ENCODE data around the gene TGFBR3L.
A peak's percentile ranks its signal among the peaks of the same experiment; 100 is the strongest.
"Not testable (repeated sequence)": the region's sequence is repeated elsewhere in the genome, so short reads cannot be mapped to it uniquely, and the experiment has no call there.

Gene TGFBR3L

GRCh38 chr19:7879836-7880235, 34.8 kb upstream of the TGFBR3L start:
- DNase-seq (ENCODE audit: low spot score): no peak

GRCh38 chr19:7881910-7882309, 32.7 kb upstream of the TGFBR3L start:
- no peak for DNase-seq (ENCODE audit: low spot score)

GRCh38 chr19:7883105-7883504, 31.5 kb upstream of the TGFBR3L start:
- no peak for DNase-seq (ENCODE audit: low spot score)

GRCh38 chr19:7883796-7884570, 30.6 kb upstream of the TGFBR3L start:
- no peak for DNase-seq (ENCODE audit: low spot score)

- no peak for DNase-seq (ENCODE audit: low spot score)
Observed at GRCh38 chr19:7885818-7886217, 28.8 kb upstream of the TGFBR3L start.

GRCh38 chr19:7887408-7888144, 27.1 kb upstream of the TGFBR3L start:
- DNase-seq (ENCODE audit: low spot score): no peak

GRCh38 chr19:7888145-7888825, 26.3 kb upstream of the TGFBR3L start, which contains the start of gene LRRC8E:
Gene LRRC8E, plus strand, starts transcription at chr19:7888510. Its CDS starts 7,094 bp downstream, at chr19:7895604.
- no peak for DNase-seq (ENCODE audit: low spot score)

GRCh38 chr19:7888826-7889217, 25.8 kb upstream of the TGFBR3L start:
- DNase-seq (ENCODE audit: low spot score): no peak

- DNase-seq (ENCODE audit: low spot score): not testable (repeated sequence)
Observed at GRCh38 chr19:7893362-7894101, 21.1 kb upstream of the TGFBR3L start.

GRCh38 chr19:7894612-7895309, 19.9 kb upstream of the TGFBR3L start:
- no peak for DNase-seq (ENCODE audit: low spot score)

GRCh38 chr19:7895565-7895964, 19.1 kb upstream of the TGFBR3L start:
- DNase-seq (ENCODE audit: low spot score): no peak

- DNase-seq (ENCODE audit: low spot score): no peak
Observed at GRCh38 chr19:7897292-7897691, 17.3 kb upstream of the TGFBR3L start.

- DNase-seq (ENCODE audit: low spot score): no peak
Observed at GRCh38 chr19:7898967-7899366, 15.7 kb upstream of the TGFBR3L start.

GRCh38 chr19:7899751-7900378, 14.8 kb upstream of the TGFBR3L start:
- DNase-seq (ENCODE audit: low spot score): no peak

GRCh38 chr19:7900401-7900870, 14.2 kb upstream of the TGFBR3L start:
- DNase-seq (ENCODE audit: low spot score): no peak

- DNase-seq (ENCODE audit: low spot score): no peak
Observed at GRCh38 chr19:7900931-7901330, 13.7 kb upstream of the TGFBR3L start.

GRCh38 chr19:7901337-7901736, 13.3 kb upstream of the TGFBR3L start:
- no peak for DNase-seq (ENCODE audit: low spot score)

GRCh38 chr19:7902796-7903243, 11.8 kb upstream of the TGFBR3L start:
- no peak for DNase-seq (ENCODE audit: low spot score)

GRCh38 chr19:7903244-7904073, 11.2 kb upstream of the TGFBR3L start, which contains the start of gene MAP2K7:
Gene MAP2K7, plus strand, starts transcription at chr19:7903877. Its CDS starts 68 bp downstream, at chr19:7903945.
- peak; percentile 100 for DNase-seq (ENCODE audit: low spot score)
